Peyer's patch (tissue), 4 donors: ENCODE results near the gene UNC119. TPM values are rescaled to one million over a fixed set of nuclear protein-coding genes. Genes with fewer than 3 reads are reported as not detected.
A peak's percentile ranks its signal among the peaks of the same experiment; 100 is the strongest.

Experiments
- DNase-seq, 3 donors: peaks; one replicate each; pipeline ENCODE4 v3.0.0-alpha.2; 2017 to 2019
- H3K27ac ChIP-seq, 4 donors: fragments of 200-600 bp; sonication (generic); one replicate each; pipeline ENCODE4 v1.5.1; 2016 to 2019
- H3K27me3 ChIP-seq, 2 donors: fragments of 200-600 bp; sonication (generic); one replicate each; pipeline ENCODE4 v1.5.1; 2019
- H3K36me3 ChIP-seq, 3 donors: fragments of 200-600 bp; sonication (generic); one replicate each; pipeline ENCODE4 v1.5.1; 2016 to 2019
- H3K4me1 ChIP-seq, 4 donors: fragments of 200-600 bp; sonication (generic); one replicate each; pipeline ENCODE4 v1.5.1; 2016 to 2019
- H3K4me3 ChIP-seq, 4 donors: fragments of 200-600 bp; sonication (generic); 1 replicate in 3 of 4; 2 replicates in 1 of 4; pipeline ENCODE4 v1.5.1; 2016 to 2019; ENCODE audit warnings: mild to moderate bottlenecking in 1 of 4
- H3K9me3 ChIP-seq, 4 donors: fragments of 200-600 bp; sonication (generic); one replicate each; pipeline ENCODE4 v1.5.1; 2016 to 2019; ENCODE audit warnings: mild to moderate bottlenecking in 1 of 4
- CTCF ChIP-seq, 6 experiments: fragments of 450-650 bp in 4 of 6; fragments of 200-600 bp in 2 of 6; sonication (generic) in 1 of 6; IDR thresholded peaks; one replicate each; pipeline ENCODE4 v1.5.1; 2017 to 2019; ENCODE audit warnings: antibody characterized with exemption in 6 of 6, mild to moderate bottlenecking in 3 of 6, moderate library complexity in 1 of 6
- POLR2A ChIP-seq, 2 donors: fragments of 450-650 bp; IDR thresholded peaks; one replicate each; pipeline ENCODE4 v1.5.1; 2017; ENCODE audit warnings: antibody characterized with exemption in 2 of 2, mild to moderate bottlenecking in 2 of 2, moderate library complexity in 2 of 2
- total RNA-seq, 4 donors: library from RNA; depleted of rRNA; stranded (reverse); fragments of >200 nt; gene quantifications; one replicate each; pipeline ENCODE4 v1.1.0, GENCODE V29; 2016

The UNC119 gene
- total RNA-seq, 4 donors from 2014 or later = 22.6 to 39.2 (median 31.4) TPM

DNA sequence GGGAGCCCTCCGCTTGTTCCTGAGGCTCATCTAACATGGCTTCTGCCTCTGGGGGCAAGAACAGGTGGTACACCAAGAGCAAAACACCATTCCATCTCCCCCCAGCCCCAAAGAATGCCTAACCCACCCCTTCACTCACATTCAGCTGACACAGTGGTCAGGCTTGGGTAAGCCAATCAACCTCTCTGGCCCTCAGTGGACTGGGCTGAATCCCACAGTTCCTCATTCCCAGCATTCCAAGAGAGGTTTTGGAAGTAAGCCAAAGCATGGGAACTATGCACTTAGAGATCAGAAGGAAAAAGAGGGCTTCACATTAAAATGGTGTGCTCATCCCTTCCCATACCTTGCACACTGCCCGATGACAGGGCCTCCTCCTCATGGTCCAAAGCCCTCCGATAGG lies 11.1 kb upstream of the UNC119 start:
- H3K4me3 ChIP-seq = no peak overlapping the region
- no peak for DNase-seq
- H3K9me3 ChIP-seq = no peaks in the 10 kb centered on the region
- no peak overlapping the region for H3K27ac ChIP-seq
- H3K36me3 ChIP-seq = peaks cover 0 to 70% (median 0%) of the 10 kb centered on the region in 3 donors
- TF ChIP-seq POLR2A (IDR thresholded peaks at IDR 0.05) (no peak), CTCF (IDR thresholded peaks at IDR 0.05) (no peak)
- peaks cover 0 to 6% (median 4%) of the 10 kb centered on the region in 4 donors for H3K4me1 ChIP-seq
- H3K27me3 ChIP-seq = no peaks in the 10 kb centered on the region

GRCh38 chr17:28555022-28555421 lies 2.6 kb upstream of the UNC119 start:
- H3K27me3 ChIP-seq = no peaks in the 10 kb centered on the region
- peaks cover 0 to 13% (median 4%) of the 10 kb centered on the region in 4 donors for H3K4me1 ChIP-seq
- no peak overlapping the region for H3K4me3 ChIP-seq
- DNase-seq = no peak
- no peaks in the 10 kb centered on the region for H3K9me3 ChIP-seq
- no peak overlapping the region for H3K27ac ChIP-seq
- TF ChIP-seq POLR2A (IDR thresholded peaks at IDR 0.05) (no peak), CTCF (IDR thresholded peaks at IDR 0.05) (no peak)
- H3K36me3 ChIP-seq = peaks cover 0 to 68% (median 0%) of the 10 kb centered on the region in 3 donors

- Histone ChIP-seq H3K27ac (no peak overlapping the region), H3K4me3 (no peak overlapping the region), H3K4me1 (peaks cover 0 to 16% (median 8%) of the 10 kb centered on the region in 4 donors), H3K27me3 (no peaks in the 10 kb centered on the region), H3K9me3 (no peaks in the 10 kb centered on the region), H3K36me3 (peaks cover 0 to 63% (median 0%) of the 10 kb centered on the region in 3 donors)
- TF ChIP-seq CTCF (IDR thresholded peaks at IDR 0.05) = peak in 1 of 6 experiments; percentile 5
- no peak for TF ChIP-seq POLR2A (IDR thresholded peaks at IDR 0.05)
- DNase-seq = no peak
Measured at GRCh38 chr17:28554565-28554964, 2.1 kb upstream of the UNC119 start.

GRCh38 chr17:28553000-28553505 lies 629 bp upstream of the UNC119 start:
- no peaks in the 10 kb centered on the region for H3K9me3 ChIP-seq
- no peaks in the 10 kb centered on the region for H3K27me3 ChIP-seq
- H3K4me3 ChIP-seq = peak overlapping the region in 1 of 4 donors; percentile 95
- TF ChIP-seq POLR2A (IDR thresholded peaks at IDR 0.05) (no peak), CTCF (IDR thresholded peaks at IDR 0.05) (no peak)
- H3K27ac ChIP-seq = peak overlapping the region in 1 of 4 donors; percentile 74
- no peak for DNase-seq
- H3K36me3 ChIP-seq = peaks cover 0 to 48% (median 0%) of the 10 kb centered on the region in 3 donors
- H3K4me1 ChIP-seq = peaks cover 0 to 29% (median 13%) of the 10 kb centered on the region in 4 donors

- H3K4me3 ChIP-seq = peak overlapping the region; percentile 68 to 96 (median 82)
- H3K27ac ChIP-seq = peak overlapping the region; percentile 65 to 83 (median 72)
- peak in 1 of 3 donors; percentile 53 for DNase-seq
- H3K4me1 ChIP-seq = peaks cover 0 to 29% (median 15%) of the 10 kb centered on the region in 4 donors
- no peaks in the 10 kb centered on the region for H3K27me3 ChIP-seq
- TF ChIP-seq POLR2A (IDR thresholded peaks at IDR 0.05) (no peak), CTCF (IDR thresholded peaks at IDR 0.05) (no peak)
- no peaks in the 10 kb centered on the region for H3K9me3 ChIP-seq
- peaks cover 0 to 42% (median 0%) of the 10 kb centered on the region in 3 donors for H3K36me3 ChIP-seq
Measured at GRCh38 chr17:28551421-28552175, 826 bp downstream of the UNC119 start.
